ENCODE results near the gene RACGAP1.

GRCh38 chr12:49948866-49949845 lies 76.1 kb downstream of the RACGAP1 start:
- no peak for TF ChIP-seq CTCF (conservative IDR thresholded peaks at IDR 0.05; ENCODE audit: low read depth, low read length)
- no peak for TF ChIP-seq EZH2phosphoT487 (IDR thresholded peaks at IDR 0.05; ENCODE audit: borderline replicate concordance, low read length)

All from PC-3 (cell line).